Renal cortex interstitium (tissue), 11 donors: ENCODE data around the gene HCK. TPM values are rescaled to one million over a fixed set of nuclear protein-coding genes. Genes with fewer than 3 reads are reported as not detected.
"Not testable (repeated sequence)": the region's sequence is repeated elsewhere in the genome, so short reads cannot be mapped to it uniquely, and the experiment has no call there.

ENCODE experiments used
- DNase-seq, 11 donors: peaks; one replicate each; pipeline ENCODE4 v3.0.0-alpha.2; 2013; ENCODE audit warnings: low read depth in 9 of 11, low spot score in 4 of 11; ENCODE audit errors: extremely low read depth in 1 of 11
- polyA plus RNA-seq, 3 donors: library from polyadenylated mRNA; unstranded; fragments of 120-200 nt; gene quantifications; one replicate each; pipeline ENCODE4 v1.2.1, GENCODE V29; 2013; ENCODE audit not compliant: insufficient read length in 3 of 3

The HCK gene
- polyA plus RNA-seq, 3 donors = 2.2 to 3.3 (median 3.2) TPM

- DNase-seq = peak in 5 of 11 donors; percentile 17 to 36 (median 28)
These were observed 63.2 kb downstream of the HCK start for GRCh38 chr20:32115211-32115767.

DNA sequence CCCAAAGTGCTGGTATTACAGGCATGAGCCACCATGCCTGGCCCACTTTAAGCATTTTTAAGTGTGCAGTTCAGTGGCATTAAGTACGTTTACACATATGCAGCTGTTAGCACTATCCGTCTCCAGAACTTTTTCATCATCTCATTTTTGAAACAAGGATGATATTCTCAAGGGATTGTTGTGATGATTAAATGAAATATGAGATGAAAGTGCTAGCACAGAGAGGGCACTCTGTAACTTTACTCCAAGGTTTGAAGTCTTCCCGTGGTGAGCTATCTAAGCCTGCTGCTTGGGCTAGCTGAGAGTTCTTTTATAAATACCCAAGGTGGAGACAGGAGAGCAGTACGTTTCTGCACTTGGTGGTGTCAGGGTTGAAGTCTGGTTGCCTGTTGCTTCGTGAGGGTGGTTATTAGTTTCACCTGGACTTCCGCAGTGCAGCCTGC, 64.1 kb downstream of the HCK start:
- DNase-seq = no peak

- not testable (repeated sequence) for DNase-seq
These were observed 64.8 kb downstream of the HCK start for GRCh38 chr20:32116796-32117195.

DNA sequence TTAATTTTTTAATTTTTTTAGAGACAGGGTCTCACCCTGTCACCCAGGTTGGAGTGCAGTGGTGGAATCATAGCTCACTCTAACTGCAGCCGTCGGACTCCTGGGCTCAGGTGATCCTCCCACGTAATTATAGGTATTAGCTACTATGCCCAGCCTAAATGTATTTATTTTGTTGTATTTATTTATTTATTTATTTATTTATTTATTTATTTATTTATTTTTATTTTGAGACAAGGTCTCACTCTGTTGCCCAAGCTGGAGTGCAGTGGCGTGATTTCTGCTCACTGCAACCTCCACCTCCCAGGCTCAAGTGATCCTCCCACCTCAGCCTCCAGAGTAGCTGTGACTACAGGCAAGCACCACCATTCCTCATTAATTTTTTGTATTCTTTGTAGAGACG, 66.4 kb downstream of the HCK start:
- DNase-seq = not testable (repeated sequence)

DNA sequence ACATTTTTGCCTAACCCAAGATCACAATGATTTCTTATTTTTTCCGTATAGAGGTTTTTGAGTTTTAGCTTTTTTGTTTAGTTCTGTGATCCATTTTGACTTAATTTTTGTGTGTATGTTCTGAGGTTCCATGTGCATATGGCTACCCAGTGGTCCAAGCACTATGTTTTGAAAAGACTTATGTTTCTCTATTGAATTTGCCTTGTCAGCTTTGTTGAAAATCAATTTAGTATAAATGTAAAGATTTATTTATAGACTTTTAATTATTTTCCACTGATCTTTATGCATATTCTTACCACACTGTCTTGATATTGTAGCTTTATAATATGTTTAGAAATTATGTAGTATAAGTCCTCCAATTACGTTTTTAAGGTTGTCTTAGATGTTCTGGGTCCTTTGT, 67.7 kb downstream of the HCK start:
- no peak for DNase-seq

DNA sequence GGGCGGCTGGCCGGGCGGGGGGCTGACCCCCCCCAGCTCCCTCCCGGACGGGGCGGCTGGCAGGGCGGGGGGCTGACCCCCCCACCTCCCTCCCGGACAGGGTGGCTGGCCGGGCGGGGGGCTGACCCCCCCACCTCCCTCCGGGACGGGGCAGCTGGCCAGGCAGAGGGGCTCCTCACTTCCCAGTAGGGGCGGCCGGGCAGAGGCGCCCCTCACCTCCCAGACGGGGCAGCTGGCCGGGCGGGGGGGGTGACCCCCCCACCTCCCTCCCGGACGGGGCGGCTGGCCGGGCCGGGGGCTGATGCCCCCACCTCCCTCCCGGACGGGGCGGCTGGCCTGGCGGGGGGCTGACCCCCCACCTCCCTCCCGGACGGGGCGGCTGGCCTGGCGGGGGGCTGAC, 69.9 kb downstream of the HCK start:
- not testable (repeated sequence) for DNase-seq

DNA sequence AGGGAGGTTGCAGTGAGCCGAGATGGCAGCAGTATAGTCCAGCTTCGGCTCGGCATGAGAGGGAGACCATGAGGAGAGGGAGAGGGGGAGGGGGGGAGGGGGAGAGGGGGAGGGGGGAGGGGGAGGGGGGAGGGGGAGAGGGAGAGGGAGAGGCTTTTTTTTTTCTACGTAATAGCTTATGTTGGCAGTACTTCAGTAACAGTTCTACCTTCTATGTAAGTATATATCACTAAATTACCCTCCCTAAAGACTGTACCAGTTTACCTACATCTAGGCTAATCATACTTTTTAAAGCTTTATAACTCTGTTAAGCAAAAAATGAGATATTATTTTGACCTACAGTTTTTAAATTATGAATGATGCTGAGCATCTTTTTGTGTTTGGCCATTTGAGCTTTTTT, 71.0 kb downstream of the HCK start:
- no peak for DNase-seq

DNA sequence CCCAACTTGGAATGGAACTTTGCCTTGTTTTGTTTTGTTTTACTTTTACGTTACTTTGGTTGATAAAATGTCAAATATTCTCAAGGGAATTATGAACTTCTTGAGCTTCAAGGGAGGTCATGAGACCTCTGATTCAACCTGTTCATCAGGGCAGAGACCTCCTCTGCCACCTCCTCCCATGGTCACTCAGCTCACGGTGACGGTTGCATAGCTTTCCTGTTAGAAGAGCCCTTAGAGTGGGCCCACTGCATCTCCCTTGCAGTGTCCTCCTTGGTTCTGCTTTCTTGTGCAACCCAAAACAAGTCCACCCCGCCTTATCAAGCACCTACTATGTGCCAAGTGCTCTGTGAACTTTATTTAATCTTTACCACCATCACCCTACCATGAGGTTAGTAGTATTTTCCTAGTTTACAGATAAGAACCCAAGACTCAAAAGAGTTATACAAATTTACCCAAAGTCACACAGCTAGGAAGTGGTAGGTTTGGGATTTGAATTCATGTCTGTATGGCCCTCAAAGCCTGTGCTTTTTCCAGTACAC, 72.9 kb downstream of the HCK start:
- DNase-seq = no peak

GRCh38 chr20:32125506-32125905, 73.5 kb downstream of the HCK start:
- DNase-seq = no peak

DNA sequence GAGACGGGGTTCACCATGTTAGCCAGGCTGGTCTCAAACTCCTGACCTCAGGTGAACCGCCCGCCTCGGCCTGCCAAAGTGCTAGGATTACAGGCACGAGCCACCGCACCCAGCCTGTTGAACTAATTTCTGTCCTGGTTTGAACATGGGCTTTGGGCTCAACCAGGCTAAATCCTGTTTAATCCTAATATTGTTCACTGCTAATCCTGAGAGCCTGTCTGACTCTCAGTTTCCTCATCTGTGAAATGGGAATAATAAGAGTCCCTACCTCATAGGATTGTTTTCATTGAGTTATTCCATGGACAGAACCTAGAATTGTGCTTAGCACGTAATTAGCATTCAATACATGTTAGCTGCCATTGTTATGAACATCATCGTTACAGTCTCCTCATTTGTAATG, 74.9 kb downstream of the HCK start:
- no peak for DNase-seq

GRCh38 chr20:32127347-32127746, 75.3 kb downstream of the HCK start:
- no peak for DNase-seq

DNA sequence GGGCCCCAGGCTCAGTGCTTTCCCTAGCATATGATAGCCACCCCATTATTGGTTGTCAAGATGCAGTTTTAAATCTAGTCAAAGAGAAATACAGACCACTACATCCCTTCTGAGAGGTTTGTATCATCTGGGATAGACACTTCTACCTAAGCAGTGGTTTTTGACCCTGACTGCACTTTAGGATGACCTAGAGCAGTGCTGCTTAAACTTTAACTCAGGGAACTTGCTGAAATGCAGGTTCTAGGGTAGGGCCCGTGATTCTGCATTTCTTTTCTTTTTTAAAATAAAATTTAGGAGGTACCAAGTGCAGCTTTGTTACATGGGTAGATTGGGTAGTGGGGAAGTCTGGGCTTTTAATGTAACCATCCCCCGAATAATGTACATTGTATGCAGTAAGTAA, 76.1 kb downstream of the HCK start:
- no peak for DNase-seq

GRCh38 chr20:32129863-32130262, 77.8 kb downstream of the HCK start:
- DNase-seq = no peak

GRCh38 chr20:32130352-32130751, 78.3 kb downstream of the HCK start:
- no peak for DNase-seq

- no peak for DNase-seq
These were observed 78.9 kb downstream of the HCK start for GRCh38 chr20:32130965-32131364.

DNA sequence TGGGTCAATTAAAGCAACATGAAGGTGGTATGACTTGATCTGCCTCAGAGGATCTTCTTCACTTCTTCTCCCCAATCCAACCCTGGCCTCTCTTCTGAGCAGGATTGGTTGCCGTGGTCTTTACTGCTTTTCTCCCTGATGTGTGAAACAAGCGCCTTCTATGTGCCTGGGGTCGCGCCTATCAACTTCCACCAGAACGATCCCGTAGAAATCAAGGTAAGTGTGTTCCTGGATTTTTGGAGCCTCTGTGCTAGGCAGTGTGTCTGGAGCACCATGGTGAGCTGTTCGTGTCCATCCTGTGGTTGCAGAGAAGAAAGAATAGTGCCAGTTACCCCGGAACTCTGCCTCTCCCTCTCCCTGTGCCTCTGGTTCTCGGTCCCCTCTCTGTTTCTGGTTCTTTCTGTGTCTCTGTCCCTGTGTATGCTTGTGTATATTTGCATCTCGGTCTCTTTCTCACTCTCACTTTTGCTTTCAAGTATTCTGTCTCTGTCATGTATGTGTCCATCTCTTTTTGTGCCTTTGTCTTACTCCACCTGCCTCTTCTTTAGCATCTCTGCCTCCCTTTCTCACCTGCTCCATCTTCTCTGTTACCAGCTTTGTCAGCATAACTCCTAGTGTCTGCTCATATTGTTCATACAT, 81.0 kb downstream of the HCK start:
- no peak for DNase-seq

DNA sequence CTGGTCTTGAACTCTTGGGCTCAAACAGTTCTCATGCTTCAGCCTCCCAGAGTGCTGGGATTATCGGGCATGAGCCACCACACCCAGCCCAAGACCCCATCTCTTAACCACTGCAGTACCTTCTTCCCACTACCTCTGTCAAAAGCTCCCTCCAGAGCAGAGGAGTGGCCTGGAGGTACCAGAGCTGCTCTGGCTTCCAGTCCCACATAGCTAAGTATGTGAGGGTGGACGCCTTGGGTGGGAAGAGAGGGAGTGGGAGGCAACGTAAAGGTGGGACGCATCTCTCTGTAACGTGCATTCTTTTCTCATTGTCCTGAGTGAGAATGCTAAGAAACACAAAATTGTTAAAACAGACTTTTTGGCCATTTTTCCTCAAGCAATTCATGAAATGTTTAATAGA, 82.0 kb downstream of the HCK start:
- DNase-seq = no peak

GRCh38 chr20:32135983-32136515, 84.0 kb downstream of the HCK start:
- no peak for DNase-seq

- DNase-seq = no peak
These were observed 86.9 kb downstream of the HCK start for GRCh38 chr20:32138921-32139320.

GRCh38 chr20:32139947-32140346, 87.9 kb downstream of the HCK start:
- DNase-seq = no peak

- no peak for DNase-seq
These were observed 88.6 kb downstream of the HCK start for GRCh38 chr20:32140603-32141002.
